ENCODE measurements around the gene ARID2.

ARID2 gene

DNA sequence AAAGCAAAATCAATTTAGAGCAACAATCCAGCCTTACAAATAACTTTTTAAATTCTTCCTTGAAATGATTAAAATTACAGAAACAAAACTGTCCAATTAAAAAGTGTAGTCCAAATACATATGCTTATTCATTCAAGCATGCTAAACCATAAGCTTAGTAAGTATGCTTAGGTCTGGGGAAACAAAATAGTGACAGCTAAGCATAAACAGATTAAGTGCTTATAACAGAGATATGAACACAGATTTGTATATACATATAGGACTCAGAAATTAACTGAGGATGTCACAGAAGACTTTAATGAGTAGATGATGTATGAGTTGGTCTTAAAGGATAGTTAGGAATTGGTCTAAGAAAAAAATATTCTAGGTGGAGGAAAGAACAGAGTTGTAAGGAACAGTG, 219.0 kb downstream of the ARID2 start:
- no peak for DNase-seq

Data from hematopoietic multipotent progenitor cell treated with erythropoietin and hydrocortisone succinate and interleukin-3 and kit ligand, for 8 days (in vitro differentiated cells).